SK-N-SH (cell line): ENCODE measurements around the gene ACTG2. TPM values are rescaled to one million over a fixed set of nuclear protein-coding genes. Genes with fewer than 3 reads are reported as not detected.
"Not testable (repeated sequence)": the region's sequence is repeated elsewhere in the genome, so short reads cannot be mapped to it uniquely, and the experiment has no call there.

ENCODE experiments used
- CTCF ChIA-PET: fragments of 300-600, 350-600 bp; formaldehyde crosslinking; extraction: SDS; loops from one replicate; lab custom pipeline; 2021; lab: Yijun Ruan, JAX
- POLR2A ChIA-PET: fragments of 350-600 bp; sonication (Branson Sonifier 250); formaldehyde crosslinking; extraction: SDS; loops from one replicate; lab custom pipeline; 2020; ENCODE audit warnings: antibody characterized with exemption, inconsistent platforms; lab: Yijun Ruan, JAX
- DNase-seq: peaks from one replicate; pipeline ENCODE4 v3.0.0; 2012
- H2AFZ ChIP-seq: fragments of 200-600 bp; sonication (generic); 2 replicates; pipeline ENCODE4 v1.8.1; 2016; ENCODE audit warnings: antibody characterized with exemption, mild to moderate bottlenecking, low read depth
- H3F3A ChIP-seq: fragments of 200-600 bp; sonication (generic); replicated peaks from 2 replicates; pipeline ENCODE3; 2016; ENCODE audit warnings: antibody characterized with exemption, mild to moderate bottlenecking; ENCODE audit not compliant: insufficient read depth
- H3K27ac ChIP-seq, 2 experiments: fragments of 200-500 bp in 1 of 2; fragments of 200-600 bp in 1 of 2; sonication (Bioruptor generic) in 1 of 2; sonication (generic), shearing (Covaris generic) in 1 of 2; 2 replicates each; pipeline versions ENCODE4 v1.5.1 to v1.6.1; 2014 to 2016; ENCODE audit warnings: low read depth in 2 of 2, inconsistent platforms in 1 of 2, low read length in 1 of 2, mild to moderate bottlenecking in 1 of 2, mixed read lengths in 1 of 2
- H3K27me3 ChIP-seq: fragments of 200-600 bp; sonication (generic), shearing (Covaris generic); 2 replicates; pipeline ENCODE4 v1.6.1; 2016; ENCODE audit warnings: mixed run types; ENCODE audit not compliant: insufficient read depth
- H3K36me3 ChIP-seq, 2 experiments: fragments of 200-500 bp in 1 of 2; fragments of 200-600 bp in 1 of 2; sonication (Bioruptor generic) in 1 of 2; sonication (generic) in 1 of 2; replicated peaks in 1 of 2; 2 replicates each; pipeline versions ENCODE3 to v1.5.1; 2014 to 2016; ENCODE audit warnings: low read length in 1 of 2, mild to moderate bottlenecking in 1 of 2; ENCODE audit not compliant: insufficient read depth in 2 of 2, control insufficient read depth in 1 of 2
- H3K4me1 ChIP-seq, 2 experiments: fragments of 200-500 bp in 1 of 2; fragments of 200-600 bp in 1 of 2; sonication (Bioruptor generic) in 1 of 2; sonication (generic), shearing (Covaris generic) in 1 of 2; 2 replicates each; pipeline versions ENCODE4 v1.5.1 to v1.6.1; 2014 to 2016; ENCODE audit warnings: low read depth in 1 of 2, low read length in 1 of 2, mixed run types in 1 of 2; ENCODE audit not compliant: insufficient read depth in 2 of 2, control insufficient read depth in 1 of 2
- H3K4me2 ChIP-seq: fragments of 200-600 bp; sonication (generic), shearing (Covaris generic); 2 replicates; pipeline ENCODE4 v1.6.1; 2017; ENCODE audit warnings: mixed run types
- H3K4me3 ChIP-seq, 2 experiments: fragments of 200-500 bp in 1 of 2; fragments of 200-600 bp in 1 of 2; sonication (Bioruptor generic) in 1 of 2; sonication (generic), shearing (Covaris generic) in 1 of 2; 2 replicates each; pipeline versions ENCODE4 v1.5.1 to v1.8.1; 2014 to 2016; ENCODE audit warnings: low read depth in 2 of 2, inconsistent platforms in 1 of 2, low read length in 1 of 2, mild to moderate bottlenecking in 1 of 2, mixed read lengths in 1 of 2, moderate library complexity in 1 of 2
- H3K79me2 ChIP-seq: fragments of 200-600 bp; sonication (generic); 2 replicates; pipeline ENCODE4 v1.8.1; 2017; ENCODE audit warnings: mild to moderate bottlenecking; ENCODE audit not compliant: insufficient read depth
- H3K9ac ChIP-seq: fragments of 200-600 bp; sonication (generic); 2 replicates; pipeline ENCODE4 v1.6.1; 2017; ENCODE audit warnings: mixed run types
- H3K9me2 ChIP-seq: fragments of 200-600 bp; sonication (generic); 2 replicates; pipeline ENCODE4 v1.6.1; 2017; ENCODE audit warnings: mixed run types
- H3K9me3 ChIP-seq: fragments of 200-600 bp; sonication (generic); 2 replicates; pipeline ENCODE4 v1.6.1; 2017; ENCODE audit warnings: mixed run types, mild to moderate bottlenecking, moderate library complexity
- H4K20me1 ChIP-seq: fragments of 200-600 bp; sonication (generic); 2 replicates; pipeline ENCODE4 v1.6.1; 2017; ENCODE audit warnings: mild to moderate bottlenecking, mixed run types; ENCODE audit not compliant: insufficient read depth
- EZH2phosphoT487 ChIP-seq: fragments of 200-600 bp; sonication (generic); IDR thresholded peaks from 2 replicates; pipeline ENCODE4 v1.6.1; 2017; ENCODE audit warnings: low read depth, mixed run types, mild to moderate bottlenecking, antibody characterized with exemption, moderate library complexity, borderline replicate concordance
- RCOR1 ChIP-seq: fragments of 150-350 bp; IDR thresholded peaks from 2 replicates; pipeline ENCODE4 v1.6.1; 2017; ENCODE audit warnings: antibody characterized with exemption, low read length
- TAF1 ChIP-seq: IDR thresholded peaks from 2 replicates; pipeline ENCODE4 v1.6.1; 2012; ENCODE audit warnings: low read depth, mild to moderate bottlenecking, low read length, moderate library complexity, borderline replicate concordance
- WGBS: methylation state at CpG from one replicate; pipeline ENCODE4 v1.1.6; 2017; ENCODE audit warnings: low lambda C conversion rate; 5-methylcytosine and 5-hydroxymethylcytosine counted together
- polyA plus RNA-seq, 3 experiments: library from polyadenylated mRNA; depleted of rRNA; stranded (reverse); fragments of >200 nt; gene quantifications; 2 replicates each; pipeline ENCODE4 v1.2.3, GENCODE V29; 2012
- TF ChIP-seq, protein P1 (sequence below): IDR thresholded peaks from 2 replicates; pipeline ENCODE4 v1.6.1; 2012; ENCODE audit warnings: mild to moderate bottlenecking, low read depth, low read length, moderate library complexity
- TF ChIP-seq, protein P2 (sequence below): IDR thresholded peaks from 2 replicates; pipeline ENCODE4 v1.4.0; 2012; ENCODE audit warnings: low read depth, borderline replicate concordance
- TF ChIP-seq, protein P3 (sequence below): IDR thresholded peaks from 2 replicates; pipeline ENCODE4 v1.4.0; 2012; ENCODE audit warnings: low read depth

Gene ACTG2
- polyA plus RNA-seq, 1 of the 3 experiments (the other 2 are of a cell fraction), result 0.25 TPM

DNA sequence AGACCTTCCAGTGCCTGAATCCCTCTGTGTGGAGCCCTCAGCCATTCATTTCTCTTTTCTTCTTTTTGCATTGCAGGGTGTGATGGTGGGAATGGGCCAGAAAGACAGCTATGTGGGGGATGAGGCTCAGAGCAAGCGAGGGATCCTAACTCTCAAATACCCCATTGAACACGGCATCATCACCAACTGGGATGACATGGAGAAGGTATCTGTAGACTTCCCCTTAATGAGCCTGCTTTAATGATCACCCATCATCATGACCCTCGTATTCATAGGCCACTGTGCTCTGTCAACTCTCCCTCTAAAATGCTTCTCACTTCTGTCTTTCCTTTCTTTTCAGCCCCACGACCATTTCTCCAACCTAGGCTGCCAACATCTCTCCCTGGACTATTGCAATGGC is 9.5 kb downstream of the ACTG2 start (continued):
- TF ChIP-seq, protein P1, sequence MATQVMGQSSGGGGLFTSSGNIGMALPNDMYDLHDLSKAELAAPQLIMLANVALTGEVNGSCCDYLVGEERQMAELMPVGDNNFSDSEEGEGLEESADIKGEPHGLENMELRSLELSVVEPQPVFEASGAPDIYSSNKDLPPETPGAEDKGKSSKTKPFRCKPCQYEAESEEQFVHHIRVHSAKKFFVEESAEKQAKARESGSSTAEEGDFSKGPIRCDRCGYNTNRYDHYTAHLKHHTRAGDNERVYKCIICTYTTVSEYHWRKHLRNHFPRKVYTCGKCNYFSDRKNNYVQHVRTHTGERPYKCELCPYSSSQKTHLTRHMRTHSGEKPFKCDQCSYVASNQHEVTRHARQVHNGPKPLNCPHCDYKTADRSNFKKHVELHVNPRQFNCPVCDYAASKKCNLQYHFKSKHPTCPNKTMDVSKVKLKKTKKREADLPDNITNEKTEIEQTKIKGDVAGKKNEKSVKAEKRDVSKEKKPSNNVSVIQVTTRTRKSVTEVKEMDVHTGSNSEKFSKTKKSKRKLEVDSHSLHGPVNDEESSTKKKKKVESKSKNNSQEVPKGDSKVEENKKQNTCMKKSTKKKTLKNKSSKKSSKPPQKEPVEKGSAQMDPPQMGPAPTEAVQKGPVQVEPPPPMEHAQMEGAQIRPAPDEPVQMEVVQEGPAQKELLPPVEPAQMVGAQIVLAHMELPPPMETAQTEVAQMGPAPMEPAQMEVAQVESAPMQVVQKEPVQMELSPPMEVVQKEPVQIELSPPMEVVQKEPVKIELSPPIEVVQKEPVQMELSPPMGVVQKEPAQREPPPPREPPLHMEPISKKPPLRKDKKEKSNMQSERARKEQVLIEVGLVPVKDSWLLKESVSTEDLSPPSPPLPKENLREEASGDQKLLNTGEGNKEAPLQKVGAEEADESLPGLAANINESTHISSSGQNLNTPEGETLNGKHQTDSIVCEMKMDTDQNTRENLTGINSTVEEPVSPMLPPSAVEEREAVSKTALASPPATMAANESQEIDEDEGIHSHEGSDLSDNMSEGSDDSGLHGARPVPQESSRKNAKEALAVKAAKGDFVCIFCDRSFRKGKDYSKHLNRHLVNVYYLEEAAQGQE, result no peak
- TF ChIP-seq, protein P2, sequence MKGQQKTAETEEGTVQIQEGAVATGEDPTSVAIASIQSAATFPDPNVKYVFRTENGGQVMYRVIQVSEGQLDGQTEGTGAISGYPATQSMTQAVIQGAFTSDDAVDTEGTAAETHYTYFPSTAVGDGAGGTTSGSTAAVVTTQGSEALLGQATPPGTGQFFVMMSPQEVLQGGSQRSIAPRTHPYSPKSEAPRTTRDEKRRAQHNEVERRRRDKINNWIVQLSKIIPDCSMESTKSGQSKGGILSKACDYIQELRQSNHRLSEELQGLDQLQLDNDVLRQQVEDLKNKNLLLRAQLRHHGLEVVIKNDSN, result no peak
- no peak for TF ChIP-seq RCOR1

DNA sequence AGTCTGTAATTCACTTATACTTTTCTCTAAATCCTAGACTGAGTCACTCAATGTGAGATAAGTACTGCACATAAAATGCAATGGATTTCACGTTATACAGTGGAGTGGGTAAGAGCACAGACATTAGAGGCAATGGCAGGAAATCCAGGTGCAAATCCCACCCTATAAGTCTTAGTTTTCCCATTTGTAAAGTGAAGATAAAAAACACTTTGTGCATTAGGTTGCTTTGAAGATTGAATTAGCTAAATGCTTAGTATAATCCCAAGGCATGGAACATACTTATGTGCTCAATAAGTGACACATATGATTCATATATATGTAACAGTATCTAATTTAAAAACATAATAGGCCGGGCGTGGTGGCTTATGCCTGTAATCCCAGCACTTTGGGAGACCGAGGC is 10.5 kb downstream of the ACTG2 start:
- WGBS, result 69% methylated on average over 4 of the region's 4 CpGs
- TF ChIP-seq EZH2phosphoT487 (no peak), TAF1 (no peak)
- TF ChIP-seq, protein P3, sequence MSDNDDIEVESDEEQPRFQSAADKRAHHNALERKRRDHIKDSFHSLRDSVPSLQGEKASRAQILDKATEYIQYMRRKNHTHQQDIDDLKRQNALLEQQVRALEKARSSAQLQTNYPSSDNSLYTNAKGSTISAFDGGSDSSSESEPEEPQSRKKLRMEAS, result no peak
- TF ChIP-seq, protein P1, result no peak
- Histone ChIP-seq H3K79me2 (no peaks in the 10 kb centered on the region), H3K36me3 (no peaks in the 10 kb centered on the region), H3K9me3 (no peaks in the 10 kb centered on the region), H2AFZ (no peak overlapping the region), H3K9ac (no peak overlapping the region), H3K9me2 (0 out of 2 replicates have a peak, but pooled peaks cover 3% of the 10 kb centered on the region), H4K20me1 (no peaks in the 10 kb centered on the region), H3K27ac (no peak overlapping the region), H3K4me2 (no peak overlapping the region), H3K27me3 (no peaks in the 10 kb centered on the region; the same call in 1 of the 2 replicates), H3K4me1 (no peaks in the 10 kb centered on the region; a peak in 1 of 4 replicates), H3K4me3 (no peak overlapping the region), H3F3A (no peaks in the 10 kb centered on the region)
- POLR2A ChIA-PET, result no interaction called here
- no peak for DNase-seq
- CTCF ChIA-PET, result interaction anchor here (0.7 kb wide), 1 partner anchor 217 kb away, joined by 3 read pairs; no protein-coding TSS in a partner anchor

DNA sequence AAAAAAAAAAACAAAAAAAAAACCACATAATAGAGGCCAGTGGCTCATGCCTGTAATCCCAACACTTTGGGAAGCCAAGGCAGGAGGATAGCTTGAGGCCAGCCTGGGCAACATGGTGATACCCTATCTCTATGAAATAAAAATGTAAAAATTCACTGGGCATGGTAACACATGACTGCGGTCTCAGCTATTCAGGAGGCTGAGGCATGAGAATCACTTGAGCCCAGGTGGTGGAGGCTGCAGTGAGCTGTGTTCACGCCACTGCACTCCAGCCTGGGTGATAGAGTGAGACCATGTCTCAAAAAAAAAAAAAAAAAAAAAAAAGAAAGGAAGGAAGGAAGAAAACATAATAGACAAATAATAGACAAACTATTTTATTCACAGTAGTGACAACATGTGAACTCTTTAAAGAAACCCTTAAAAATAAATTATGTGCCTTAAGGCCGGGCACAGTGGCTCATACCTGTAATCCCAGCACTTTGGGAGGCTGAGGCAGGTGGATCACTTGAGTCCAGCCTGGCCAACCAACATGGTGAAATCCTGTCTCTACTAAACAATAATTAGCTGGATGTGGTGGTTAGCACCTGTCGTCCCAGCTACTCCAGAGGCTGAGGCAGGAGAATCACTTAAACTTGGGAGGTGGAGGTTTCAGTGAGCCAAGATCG is 11.3 kb downstream of the ACTG2 start:
- H3K27me3 ChIP-seq, H3K9me3 ChIP-seq, H3F3A ChIP-seq, H3K36me3 ChIP-seq, H4K20me1 ChIP-seq, H2AFZ ChIP-seq, H3K79me2 ChIP-seq, H3K4me3 ChIP-seq, DNase-seq, H3K27ac ChIP-seq, H3K4me2 ChIP-seq, POLR2A ChIA-PET, CTCF ChIA-PET, H3K9ac ChIP-seq, H3K4me1 ChIP-seq, H3K9me2 ChIP-seq: not testable (repeated sequence)
- 85% methylated on average over 5 of the region's 5 CpGs for WGBS
